ENCODE results near the gene IMP3.
"Not testable (repeated sequence)": the region's sequence is repeated elsewhere in the genome, so short reads cannot be mapped to it uniquely, and the experiment has no call there.

IMP3 gene

GRCh38 chr15:75684648-75685047 is 44.6 kb upstream of the IMP3 start:
- no peak overlapping the region for H3K4me3 ChIP-seq (ENCODE audit: low read depth, low read length)
- no peak for TF ChIP-seq CTCF (conservative IDR thresholded peaks at IDR 0.05; ENCODE audit: low read depth, low read length)
- no peak for DNase-seq (ENCODE audit: low read depth)

GRCh38 chr15:75683646-75684312 is 43.8 kb upstream of the IMP3 start:
- H3K4me3 ChIP-seq (ENCODE audit: low read depth, low read length) = not testable (repeated sequence)
- peak; percentile 68 for DNase-seq (ENCODE audit: low read depth)
- TF ChIP-seq CTCF (conservative IDR thresholded peaks at IDR 0.05; ENCODE audit: low read depth, low read length) = peak; percentile 80

- DNase-seq (ENCODE audit: low read depth) = no peak
- no peak for TF ChIP-seq CTCF (conservative IDR thresholded peaks at IDR 0.05; ENCODE audit: low read depth, low read length)
- no peak overlapping the region for H3K4me3 ChIP-seq (ENCODE audit: low read depth, low read length)
Measured at GRCh38 chr15:75682181-75683135, 42.4 kb upstream of the IMP3 start.

GRCh38 chr15:75680007-75680789 is 40.2 kb upstream of the IMP3 start:
- TF ChIP-seq CTCF (conservative IDR thresholded peaks at IDR 0.05; ENCODE audit: low read depth, low read length) = no peak
- H3K4me3 ChIP-seq (ENCODE audit: low read depth, low read length) = no peak overlapping the region
- DNase-seq (ENCODE audit: low read depth) = no peak

GRCh38 chr15:75678324-75678690 is 38.3 kb upstream of the IMP3 start:
- not testable (repeated sequence) for H3K4me3 ChIP-seq (ENCODE audit: low read depth, low read length); DNase-seq (ENCODE audit: low read depth)

- TF ChIP-seq CTCF (conservative IDR thresholded peaks at IDR 0.05; ENCODE audit: low read depth, low read length) = no peak
- DNase-seq (ENCODE audit: low read depth) = no peak
- no peak overlapping the region for H3K4me3 ChIP-seq (ENCODE audit: low read depth, low read length)
Measured at GRCh38 chr15:75677465-75678323, 37.7 kb upstream of the IMP3 start.

Data from choroid plexus epithelial cell (primary cell).